CD14-positive monocyte (primary cell): ENCODE results near the gene MAST1. TPM values are rescaled to one million over a fixed set of nuclear protein-coding genes. Genes with fewer than 3 reads are reported as not detected.

ENCODE experiments used
- DNase-seq, 3 donors: peaks; one replicate each; pipeline ENCODE4 v3.0.0-alpha.2; 2011 to 2022
- H2AFZ ChIP-seq: 2 replicates; pipeline ENCODE4 v1.6.0; 2012; ENCODE audit warnings: mild to moderate bottlenecking, low read depth, low read length, inconsistent platforms; ENCODE audit not compliant: insufficient read depth, poor library complexity, severe bottlenecking
- H3K27ac ChIP-seq, 2 donors: 1 replicate in 1 of 2; 2 replicates in 1 of 2; pipeline ENCODE4 v1.5.1; 2012 to 2013; ENCODE audit warnings: low read length in 2 of 2, control low read depth in 1 of 2, inconsistent platforms in 1 of 2, low read depth in 1 of 2, mild to moderate bottlenecking in 1 of 2
- H3K27me3 ChIP-seq, 2 donors: one replicate each; pipeline versions ENCODE4 v1.6.0 to v1.6.1; 2011 to 2013; ENCODE audit warnings: low read length in 2 of 2; ENCODE audit not compliant: control insufficient read depth in 2 of 2, insufficient read depth in 2 of 2
- H3K36me3 ChIP-seq, 2 donors: replicated peaks in 1 of 2; 1 replicate in 1 of 2; 2 replicates in 1 of 2; pipeline versions ENCODE4 v1.5.1 to v1.6.1; 2012 to 2013; ENCODE audit warnings: low read length in 2 of 2, control low read depth in 1 of 2, inconsistent platforms in 1 of 2, mild to moderate bottlenecking in 1 of 2; ENCODE audit not compliant: insufficient read depth in 2 of 2, control insufficient read depth in 1 of 2
- H3K4me1 ChIP-seq, 2 donors: 1 replicate in 1 of 2; 2 replicates in 1 of 2; pipeline versions ENCODE4 v1.5.1 to v1.6.1; 2012 to 2013; ENCODE audit warnings: low read length in 2 of 2, control low read depth in 1 of 2, inconsistent platforms in 1 of 2, mild to moderate bottlenecking in 1 of 2, moderate library complexity in 1 of 2; ENCODE audit not compliant: insufficient read depth in 2 of 2, control insufficient read depth in 1 of 2
- H3K4me2 ChIP-seq: replicated peaks from 2 replicates; pipeline ENCODE3; 2012; ENCODE audit warnings: low read length, moderate library complexity, mild to moderate bottlenecking; ENCODE audit not compliant: poor library complexity, severe bottlenecking; ENCODE audit errors: extremely low read depth
- H3K4me3 ChIP-seq, 3 experiments: fragments of 200-600 bp in 1 of 3; sonication (generic) in 1 of 3; replicated peaks in 1 of 3; 1 replicate in 2 of 3; 2 replicates in 1 of 3; pipeline ENCODE4 v1.5.1; 2011 to 2013; ENCODE audit warnings: low read length in 3 of 3, mild to moderate bottlenecking in 3 of 3, control low read depth in 2 of 3, low read depth in 2 of 3, inconsistent platforms in 1 of 3, moderate library complexity in 1 of 3
- H3K79me2 ChIP-seq: 2 replicates; pipeline ENCODE4 v1.6.0; 2012; ENCODE audit warnings: mild to moderate bottlenecking, control low read depth, inconsistent platforms, low read length, moderate library complexity; ENCODE audit not compliant: insufficient read depth
- H3K9ac ChIP-seq: 2 replicates; pipeline ENCODE4 v1.6.0; 2017; ENCODE audit warnings: low read length, mild to moderate bottlenecking; ENCODE audit not compliant: insufficient read depth, poor library complexity, severe bottlenecking
- H3K9me3 ChIP-seq, 2 donors: replicated peaks in 1 of 2; 1 replicate in 1 of 2; 2 replicates in 1 of 2; pipeline versions ENCODE4 v1.5.1 to v1.6.1; 2012 to 2013; ENCODE audit warnings: low read length in 2 of 2, control low read depth in 1 of 2; ENCODE audit not compliant: control insufficient read depth in 1 of 2, insufficient read depth in 1 of 2
- H4K20me1 ChIP-seq: 2 replicates; pipeline ENCODE4 v1.6.0; 2012; ENCODE audit warnings: mild to moderate bottlenecking, low read length, control low read depth, moderate library complexity; ENCODE audit not compliant: insufficient read depth
- H3K27ac Mint-ChIP-seq, 7 donors: one replicate each; pipeline ENCODE4 v1.8.0; 2020; ENCODE audit warnings: mild to moderate bottlenecking in 7 of 7, mixed read lengths in 7 of 7, moderate library complexity in 6 of 7, inconsistent platforms in 2 of 7
- H3K27me3 Mint-ChIP-seq, 3 donors: one replicate each; pipeline ENCODE4 v1.8.0; 2021 to 2022; ENCODE audit warnings: low read depth in 3 of 3, mild to moderate bottlenecking in 3 of 3, mixed read lengths in 3 of 3, moderate library complexity in 3 of 3, inconsistent platforms in 1 of 3
- H3K36me3 Mint-ChIP-seq, 2 donors: one replicate each; pipeline ENCODE4 v1.8.0; 2020; ENCODE audit warnings: mixed read lengths in 2 of 2, inconsistent platforms in 1 of 2, mild to moderate bottlenecking in 1 of 2
- H3K4me1 Mint-ChIP-seq: one replicate; pipeline ENCODE4 v1.8.0; 2020; ENCODE audit warnings: mild to moderate bottlenecking, mixed read lengths
- H3K4me3 Mint-ChIP-seq, 2 donors: one replicate each; pipeline ENCODE4 v1.8.0; 2020; ENCODE audit warnings: mild to moderate bottlenecking in 2 of 2, mixed read lengths in 2 of 2, moderate library complexity in 1 of 2
- H3K9me3 Mint-ChIP-seq, 7 donors: one replicate each; pipeline ENCODE4 v1.8.0; 2020 to 2022; ENCODE audit warnings: mixed read lengths in 7 of 7, mild to moderate bottlenecking in 6 of 7, moderate library complexity in 6 of 7, inconsistent platforms in 2 of 7
- WGBS: methylation state at CpG from one replicate; pipeline ENCODE4 v1.1.5; 2013; ENCODE audit warnings: missing lambda C conversion rate; ENCODE audit not compliant: insufficient coverage; 5-methylcytosine and 5-hydroxymethylcytosine counted together
- intact Hi-C, 2 donors: fragments of 100-400 bp; cut with micrococcal nuclease; formaldehyde crosslinking; loops; one replicate each; pipeline versions ENCODE4 v1.15.0 to v1.15.1; 2023
- polyA plus RNA-seq, 3 donors: library from polyadenylated mRNA; depleted of rRNA in 1 of 3; unstranded in 2 of 3; stranded (reverse) in 1 of 3; fragments of 300-500 nt in 2 of 3; fragments of >200 nt in 1 of 3; fragmentation: Illumina TruSeq in 2 of 3; gene quantifications; 1 replicate in 2 of 3; 2 replicates in 1 of 3; pipeline ENCODE4 v1.2.3, GENCODE V29; 2012 to 2021
- TF ChIP-seq, protein P1 (sequence below): fragments of 200-600 bp; IDR thresholded peaks from one replicate; pipeline ENCODE4 v1.8.0; 2022; ENCODE audit warnings: antibody characterized with exemption, mild to moderate bottlenecking

Gene MAST1
- polyA plus RNA-seq, 3 donors: 0.28 to 3.6 (median 1.1) TPM

DNA sequence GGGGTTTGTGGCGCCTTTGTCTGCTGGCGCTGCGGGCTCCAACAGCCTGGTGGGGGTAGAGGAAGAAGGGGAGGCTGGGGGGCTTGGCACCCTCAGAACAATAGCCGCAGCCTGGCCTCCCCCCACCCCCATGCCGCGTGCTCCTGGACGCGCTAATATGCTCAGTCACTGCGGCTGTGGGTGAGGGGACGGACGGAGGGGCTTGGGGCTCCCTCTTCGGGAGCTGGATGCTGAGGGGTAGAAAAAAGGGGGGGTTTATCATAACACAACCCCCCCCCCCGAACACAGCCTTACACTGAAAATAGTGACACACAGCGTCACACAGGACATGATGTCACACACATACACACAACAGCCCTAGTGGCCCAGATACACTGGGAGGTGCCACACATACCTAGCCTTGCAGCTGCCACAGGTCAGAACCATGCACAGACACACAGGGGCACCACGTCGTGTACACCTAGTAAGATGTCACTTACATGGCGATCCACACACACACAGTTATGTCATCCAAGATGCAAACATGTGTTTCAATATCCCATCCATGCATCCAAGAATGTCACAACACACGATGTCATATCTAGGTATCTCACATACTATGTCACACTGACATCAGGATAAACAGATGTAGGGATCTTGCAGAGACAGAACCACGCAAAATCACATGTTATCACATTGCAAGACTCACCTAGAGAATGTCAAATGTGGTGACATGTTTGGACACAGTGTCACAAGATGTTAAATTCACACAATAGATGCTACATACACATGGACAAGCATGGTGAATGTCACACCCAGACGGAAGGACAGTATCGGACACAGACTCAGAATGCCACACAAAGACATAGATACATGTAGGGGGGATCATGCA is 806 bp downstream of the MAST1 start:
- Histone ChIP-seq H3K36me3 (no peaks in the 10 kb centered on the region), H3K4me2 (peak overlapping the region; percentile 57), H3K4me3 (no peak overlapping the region), H3K27me3 (peaks cover 65 to 84% of the 10 kb centered on the region in 2 donors), H3K27ac (no peak overlapping the region), H3K9ac (no peak overlapping the region), H2AFZ (no peak overlapping the region), H4K20me1 (no peaks in the 10 kb centered on the region), H3K4me1 (peaks cover 15 to 33% of the 10 kb centered on the region in 2 donors), H3K9me3 (peaks cover 13 to 59% of the 10 kb centered on the region in 2 donors), H3K79me2 (no peaks in the 10 kb centered on the region)
- WGBS: 42% methylated on average over 4 of the region's 21 CpGs
- H3K27me3 Mint-ChIP-seq: peaks cover 78 to 87% (median 83%) of the 10 kb centered on the region in 3 donors
- peaks cover 11% of the 10 kb centered on the region in 2 donors for H3K36me3 Mint-ChIP-seq
- intact Hi-C loops: no loop called here
- H3K4me1 Mint-ChIP-seq: peaks cover 30% of the 10 kb centered on the region
- no peak for DNase-seq
- peak overlapping the region in 1 of 2 donors; percentile 85 for H3K4me3 Mint-ChIP-seq
- TF ChIP-seq, protein P1, sequence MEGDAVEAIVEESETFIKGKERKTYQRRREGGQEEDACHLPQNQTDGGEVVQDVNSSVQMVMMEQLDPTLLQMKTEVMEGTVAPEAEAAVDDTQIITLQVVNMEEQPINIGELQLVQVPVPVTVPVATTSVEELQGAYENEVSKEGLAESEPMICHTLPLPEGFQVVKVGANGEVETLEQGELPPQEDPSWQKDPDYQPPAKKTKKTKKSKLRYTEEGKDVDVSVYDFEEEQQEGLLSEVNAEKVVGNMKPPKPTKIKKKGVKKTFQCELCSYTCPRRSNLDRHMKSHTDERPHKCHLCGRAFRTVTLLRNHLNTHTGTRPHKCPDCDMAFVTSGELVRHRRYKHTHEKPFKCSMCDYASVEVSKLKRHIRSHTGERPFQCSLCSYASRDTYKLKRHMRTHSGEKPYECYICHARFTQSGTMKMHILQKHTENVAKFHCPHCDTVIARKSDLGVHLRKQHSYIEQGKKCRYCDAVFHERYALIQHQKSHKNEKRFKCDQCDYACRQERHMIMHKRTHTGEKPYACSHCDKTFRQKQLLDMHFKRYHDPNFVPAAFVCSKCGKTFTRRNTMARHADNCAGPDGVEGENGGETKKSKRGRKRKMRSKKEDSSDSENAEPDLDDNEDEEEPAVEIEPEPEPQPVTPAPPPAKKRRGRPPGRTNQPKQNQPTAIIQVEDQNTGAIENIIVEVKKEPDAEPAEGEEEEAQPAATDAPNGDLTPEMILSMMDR: no peak
- no peak overlapping the region for H3K27ac Mint-ChIP-seq
- peaks cover 3 to 47% (median 36%) of the 10 kb centered on the region in 7 donors for H3K9me3 Mint-ChIP-seq

- no peak overlapping the region for H3K27ac ChIP-seq
- Mint-ChIP-seq H3K27ac (no peak overlapping the region), H3K4me1 (peaks cover 24% of the 10 kb centered on the region), H3K36me3 (peaks cover 4 to 11% of the 10 kb centered on the region in 2 donors), H3K9me3 (peaks cover 3 to 35% (median 28%) of the 10 kb centered on the region in 7 donors), H3K27me3 (peaks cover 69 to 85% (median 76%) of the 10 kb centered on the region in 3 donors), H3K4me3 (peak overlapping the region; percentile 34 to 85)
- peaks cover 54 to 75% of the 10 kb centered on the region in 2 donors for H3K27me3 ChIP-seq
- peaks cover 8 to 49% of the 10 kb centered on the region in 2 donors for H3K9me3 ChIP-seq
- H3K4me3 ChIP-seq: peak overlapping the region in 2 of 3 experiments; percentile 9 to 66
- peak overlapping the region; percentile 69 for H3K4me2 ChIP-seq
- DNase-seq: peak in 2 of 3 donors; percentile 17 to 26
- H4K20me1 ChIP-seq: no peaks in the 10 kb centered on the region
- H3K9ac ChIP-seq: no peak overlapping the region
- intact Hi-C loops: loop anchor here in 1 of 2 donors (5.0 kb wide), 1 partner anchor 33 kb away; the partner anchor contains the start of gene RNASEH2A
- peak overlapping the region; percentile 59 for H2AFZ ChIP-seq
- 26% methylated on average over 31 of the region's 43 CpGs for WGBS
- TF ChIP-seq, protein P1: no peak
- H3K4me1 ChIP-seq: peaks cover 15 to 31% of the 10 kb centered on the region in 2 donors
- H3K36me3 ChIP-seq: no peaks in the 10 kb centered on the region
- no peaks in the 10 kb centered on the region for H3K79me2 ChIP-seq
Observed at GRCh38 chr19:12840091-12841079, 2.1 kb downstream of the MAST1 start.
